Calu3 (cell line): ENCODE measurements around the gene PNPLA7. TPM values are rescaled to one million over a fixed set of nuclear protein-coding genes. Genes with fewer than 3 reads are reported as not detected.
"Not testable (repeated sequence)": the region's sequence is repeated elsewhere in the genome, so short reads cannot be mapped to it uniquely, and the experiment has no call there.

Source experiments
- BruUV-seq: library from RNA; stranded (reverse); fragments of 400-500 nt; replicated peaks from 2 replicates; lab custom pipeline; 2021; lab: Mats Ljungman, UMichigan
- CTCF ChIA-PET: fragments of 300-600 bp; sonication (Branson Sonifier 250); formaldehyde crosslinking; loops from one replicate; lab custom pipeline; 2022; ENCODE audit warnings: antibody characterized with exemption; lab: Charles Lee
- DNase-seq: peaks from one replicate; pipeline ENCODE4 v3.0.0; 2022
- H3K27ac Mint-ChIP-seq: one replicate; pipeline ENCODE4 v1.8.0; 2022; ENCODE audit warnings: mixed read lengths; ENCODE audit not compliant: unreplicated experiment
- H3K27me3 Mint-ChIP-seq: one replicate; pipeline ENCODE4 v1.8.0; 2022; ENCODE audit warnings: mixed read lengths; ENCODE audit not compliant: unreplicated experiment
- H3K36me3 Mint-ChIP-seq: one replicate; pipeline ENCODE4 v1.8.0; 2022; ENCODE audit warnings: mild to moderate bottlenecking, moderate library complexity, mixed read lengths; ENCODE audit not compliant: insufficient read depth, unreplicated experiment
- H3K4me1 Mint-ChIP-seq: one replicate; pipeline ENCODE4 v1.8.0; 2022; ENCODE audit warnings: mild to moderate bottlenecking, low read depth, mixed read lengths; ENCODE audit not compliant: unreplicated experiment
- H3K4me3 Mint-ChIP-seq: one replicate; pipeline ENCODE4 v1.8.0; 2022; ENCODE audit warnings: mild to moderate bottlenecking, low read depth, moderate library complexity, mixed read lengths; ENCODE audit not compliant: unreplicated experiment
- H3K9me3 Mint-ChIP-seq: one replicate; pipeline ENCODE4 v1.8.0; 2022; ENCODE audit warnings: low read depth, mixed read lengths; ENCODE audit not compliant: unreplicated experiment
- CTCF ChIP-seq: fragments of 200-600 bp; IDR thresholded peaks from one replicate; pipeline ENCODE4 v1.8.0; 2022; ENCODE audit warnings: antibody characterized with exemption; ENCODE audit not compliant: unreplicated experiment
- intact Hi-C: fragments of 100-400 bp; cut with micrococcal nuclease; formaldehyde crosslinking; loops from one replicate; pipeline ENCODE4 v1.10.0; 2022; ENCODE audit not compliant: unreplicated experiment
- total RNA-seq: library from RNA; stranded (reverse); gene quantifications from 2 replicates; pipeline ENCODE4 v1.2.3, GENCODE V29; 2022

Gene PNPLA7
- total RNA-seq, 1 experiment from 2014 or later: 1.8 TPM

- no peak overlapping the region for H3K4me3 Mint-ChIP-seq
- no peak for DNase-seq
- H3K9me3 Mint-ChIP-seq: no peaks in the 10 kb centered on the region
- peaks cover 7% of the 10 kb centered on the region for H3K4me1 Mint-ChIP-seq
- CTCF ChIA-PET: no interaction called here
- BruUV-seq: no TSS peak
- no peak for TF ChIP-seq CTCF
- no peak overlapping the region for H3K27ac Mint-ChIP-seq
- H3K36me3 Mint-ChIP-seq: peaks cover 42% of the 10 kb centered on the region
- intact Hi-C loops: no loop called here
- no peaks in the 10 kb centered on the region for H3K27me3 Mint-ChIP-seq
These were observed 24.0 kb upstream of the PNPLA7 start for GRCh38 chr9:137574192-137574591.

GRCh38 chr9:137570566-137570965 lies 20.4 kb upstream of the PNPLA7 start:
- CTCF ChIA-PET: no interaction called here
- Mint-ChIP-seq H3K27ac (no peak overlapping the region), H3K4me3 (no peak overlapping the region), H3K4me1 (peaks cover 4% of the 10 kb centered on the region), H3K27me3 (no peaks in the 10 kb centered on the region), H3K9me3 (no peaks in the 10 kb centered on the region), H3K36me3 (peaks cover 24% of the 10 kb centered on the region)
- intact Hi-C loops: no loop called here
- TF ChIP-seq CTCF: no peak
- no peak for DNase-seq
- BruUV-seq: no TSS peak

- H3K27ac Mint-ChIP-seq: no peak overlapping the region
- H3K27me3 Mint-ChIP-seq: no peaks in the 10 kb centered on the region
- no TSS peak for BruUV-seq
- no peaks in the 10 kb centered on the region for H3K4me1 Mint-ChIP-seq
- no peak overlapping the region for H3K4me3 Mint-ChIP-seq
- TF ChIP-seq CTCF: no peak
- peaks cover 16% of the 10 kb centered on the region for H3K36me3 Mint-ChIP-seq
- CTCF ChIA-PET: no interaction called here
- DNase-seq: no peak
- intact Hi-C loops: no loop called here
- no peaks in the 10 kb centered on the region for H3K9me3 Mint-ChIP-seq
These were observed 19.5 kb upstream of the PNPLA7 start for GRCh38 chr9:137569609-137570203.

- CTCF ChIA-PET, H3K4me1 Mint-ChIP-seq, DNase-seq, H3K27ac Mint-ChIP-seq, H3K9me3 Mint-ChIP-seq, H3K4me3 Mint-ChIP-seq, BruUV-seq, intact Hi-C loops, H3K27me3 Mint-ChIP-seq: not testable (repeated sequence)
- H3K36me3 Mint-ChIP-seq: peaks cover 17% of the 10 kb centered on the region
These were observed 18.2 kb upstream of the PNPLA7 start for GRCh38 chr9:137568445-137568844.

- CTCF ChIA-PET: no interaction called here
- H3K27ac Mint-ChIP-seq: no peak overlapping the region
- BruUV-seq: no TSS peak
- no peaks in the 10 kb centered on the region for H3K27me3 Mint-ChIP-seq
- no peak for DNase-seq
- TF ChIP-seq CTCF: no peak
- peaks cover 16% of the 10 kb centered on the region for H3K36me3 Mint-ChIP-seq
- intact Hi-C loops: no loop called here
- no peaks in the 10 kb centered on the region for H3K9me3 Mint-ChIP-seq
- no peaks in the 10 kb centered on the region for H3K4me1 Mint-ChIP-seq
- H3K4me3 Mint-ChIP-seq: no peak overlapping the region
These were observed 14.7 kb upstream of the PNPLA7 start for GRCh38 chr9:137564817-137565411.
